ENCODE results near the gene RPS6KA4.

RPS6KA4 gene

GRCh38 chr11:64364435-64364834 is 5.5 kb downstream of the RPS6KA4 start:
- Histone ChIP-seq H3K36me3 (ENCODE audit: control insufficient read depth, low read depth, low read length) (peaks cover 12% of the 10 kb centered on the region), H3K4me1 (ENCODE audit: control insufficient read depth, low read depth, low read length) (peaks cover 3% of the 10 kb centered on the region)

GRCh38 chr11:64364911-64365310 is 5.9 kb downstream of the RPS6KA4 start:
- Histone ChIP-seq H3K9ac (ENCODE audit: low read length) (no peak overlapping the region), H3K9me3 (ENCODE audit: control insufficient read depth, low read depth, low read length) (no peaks in the 10 kb centered on the region), H3K27ac (ENCODE audit: low read length) (no peak overlapping the region), H3K4me1 (ENCODE audit: control insufficient read depth, low read depth, low read length) (no peaks in the 10 kb centered on the region), H3K36me3 (ENCODE audit: control insufficient read depth, low read depth, low read length) (peaks cover 12% of the 10 kb centered on the region), H3K4me3 (ENCODE audit: low read length) (no peak overlapping the region), H3K27me3 (ENCODE audit: control insufficient read depth, insufficient read depth, low read length) (no peaks in the 10 kb centered on the region)

More at GRCh38 chr11:64364435-64364834, 5.5 kb downstream of the RPS6KA4 start:
- H3K4me3 ChIP-seq (ENCODE audit: low read length), result no peak overlapping the region
- H3K27ac ChIP-seq (ENCODE audit: low read length), result no peak overlapping the region
- no peaks in the 10 kb centered on the region for H3K9me3 ChIP-seq (ENCODE audit: control insufficient read depth, low read depth, low read length)
- no peak overlapping the region for H3K9ac ChIP-seq (ENCODE audit: low read length)
- H3K27me3 ChIP-seq (ENCODE audit: control insufficient read depth, insufficient read depth, low read length), result no peaks in the 10 kb centered on the region

GRCh38 chr11:64366751-64367150 is 7.8 kb downstream of the RPS6KA4 start:
- H3K36me3 ChIP-seq (ENCODE audit: control insufficient read depth, low read depth, low read length), result peaks cover 11% of the 10 kb centered on the region

GRCh38 chr11:64367931-64368672 is 9.1 kb downstream of the RPS6KA4 start:
- Histone ChIP-seq H3K9me3 (ENCODE audit: control insufficient read depth, low read depth, low read length) (no peaks in the 10 kb centered on the region), H3K4me3 (ENCODE audit: low read length) (no peak overlapping the region), H3K36me3 (ENCODE audit: control insufficient read depth, low read depth, low read length) (peaks cover 3% of the 10 kb centered on the region), H3K27ac (ENCODE audit: low read length) (no peak overlapping the region), H3K27me3 (ENCODE audit: control insufficient read depth, insufficient read depth, low read length) (no peaks in the 10 kb centered on the region), H3K4me1 (ENCODE audit: control insufficient read depth, low read depth, low read length) (no peaks in the 10 kb centered on the region), H3K9ac (ENCODE audit: low read length) (no peak overlapping the region)

More at GRCh38 chr11:64366751-64367150, 7.8 kb downstream of the RPS6KA4 start:
- Histone ChIP-seq H3K4me3 (ENCODE audit: low read length) (no peak overlapping the region), H3K9ac (ENCODE audit: low read length) (no peak overlapping the region), H3K4me1 (ENCODE audit: control insufficient read depth, low read depth, low read length) (no peaks in the 10 kb centered on the region), H3K9me3 (ENCODE audit: control insufficient read depth, low read depth, low read length) (no peaks in the 10 kb centered on the region), H3K27ac (ENCODE audit: low read length) (no peak overlapping the region), H3K27me3 (ENCODE audit: control insufficient read depth, insufficient read depth, low read length) (no peaks in the 10 kb centered on the region)

- H3K27me3 ChIP-seq (ENCODE audit: control insufficient read depth, insufficient read depth, low read length), result no peaks in the 10 kb centered on the region
- H3K4me1 ChIP-seq (ENCODE audit: control insufficient read depth, low read depth, low read length), result no peaks in the 10 kb centered on the region
- H3K9me3 ChIP-seq (ENCODE audit: control insufficient read depth, low read depth, low read length), result no peaks in the 10 kb centered on the region
- no peak overlapping the region for H3K9ac ChIP-seq (ENCODE audit: low read length)
- no peak overlapping the region for H3K27ac ChIP-seq (ENCODE audit: low read length)
- peaks cover 3% of the 10 kb centered on the region for H3K36me3 ChIP-seq (ENCODE audit: control insufficient read depth, low read depth, low read length)
- no peak overlapping the region for H3K4me3 ChIP-seq (ENCODE audit: low read length)
Observed at GRCh38 chr11:64368673-64369074, 9.7 kb downstream of the RPS6KA4 start.

GRCh38 chr11:64369440-64370421 is 10.8 kb downstream of the RPS6KA4 start:
- no peak overlapping the region for H3K4me3 ChIP-seq (ENCODE audit: low read length)
- peaks cover 3% of the 10 kb centered on the region for H3K36me3 ChIP-seq (ENCODE audit: control insufficient read depth, low read depth, low read length)
- H3K9ac ChIP-seq (ENCODE audit: low read length), result no peak overlapping the region
- H3K27ac ChIP-seq (ENCODE audit: low read length), result no peak overlapping the region
- no peaks in the 10 kb centered on the region for H3K9me3 ChIP-seq (ENCODE audit: control insufficient read depth, low read depth, low read length)
- no peaks in the 10 kb centered on the region for H3K27me3 ChIP-seq (ENCODE audit: control insufficient read depth, insufficient read depth, low read length)
- H3K4me1 ChIP-seq (ENCODE audit: control insufficient read depth, low read depth, low read length), result no peaks in the 10 kb centered on the region

GRCh38 chr11:64371201-64371600 is 12.2 kb downstream of the RPS6KA4 start:
- Histone ChIP-seq H3K27ac (ENCODE audit: low read length) (no peak overlapping the region), H3K9ac (ENCODE audit: low read length) (no peak overlapping the region), H3K9me3 (ENCODE audit: control insufficient read depth, low read depth, low read length) (no peaks in the 10 kb centered on the region)

GRCh38 chr11:64372021-64372420 is 13.1 kb downstream of the RPS6KA4 start:
- H3K4me3 ChIP-seq (ENCODE audit: low read length), result no peak overlapping the region
- H3K9me3 ChIP-seq (ENCODE audit: control insufficient read depth, low read depth, low read length), result no peaks in the 10 kb centered on the region
- H3K4me1 ChIP-seq (ENCODE audit: control insufficient read depth, low read depth, low read length), result no peaks in the 10 kb centered on the region
- H3K36me3 ChIP-seq (ENCODE audit: control insufficient read depth, low read depth, low read length), result no peaks in the 10 kb centered on the region
- H3K27me3 ChIP-seq (ENCODE audit: control insufficient read depth, insufficient read depth, low read length), result no peaks in the 10 kb centered on the region
- H3K27ac ChIP-seq (ENCODE audit: low read length), result no peak overlapping the region
- no peak overlapping the region for H3K9ac ChIP-seq (ENCODE audit: low read length)

More at GRCh38 chr11:64371201-64371600, 12.2 kb downstream of the RPS6KA4 start:
- Histone ChIP-seq H3K4me3 (ENCODE audit: low read length) (no peak overlapping the region), H3K27me3 (ENCODE audit: control insufficient read depth, insufficient read depth, low read length) (no peaks in the 10 kb centered on the region), H3K36me3 (ENCODE audit: control insufficient read depth, low read depth, low read length) (peaks cover 3% of the 10 kb centered on the region), H3K4me1 (ENCODE audit: control insufficient read depth, low read depth, low read length) (no peaks in the 10 kb centered on the region)

GRCh38 chr11:64372802-64373597 is 14.0 kb downstream of the RPS6KA4 start:
- Histone ChIP-seq H3K27ac (ENCODE audit: low read length) (no peak overlapping the region), H3K36me3 (ENCODE audit: control insufficient read depth, low read depth, low read length) (no peaks in the 10 kb centered on the region), H3K9ac (ENCODE audit: low read length) (no peak overlapping the region), H3K27me3 (ENCODE audit: control insufficient read depth, insufficient read depth, low read length) (no peaks in the 10 kb centered on the region), H3K4me3 (ENCODE audit: low read length) (no peak overlapping the region), H3K9me3 (ENCODE audit: control insufficient read depth, low read depth, low read length) (no peaks in the 10 kb centered on the region), H3K4me1 (ENCODE audit: control insufficient read depth, low read depth, low read length) (no peaks in the 10 kb centered on the region)

- Histone ChIP-seq H3K27ac (ENCODE audit: low read length) (no peak overlapping the region), H3K4me3 (ENCODE audit: low read length) (no peak overlapping the region), H3K36me3 (ENCODE audit: control insufficient read depth, low read depth, low read length) (no peaks in the 10 kb centered on the region), H3K9me3 (ENCODE audit: control insufficient read depth, low read depth, low read length) (no peaks in the 10 kb centered on the region), H3K27me3 (ENCODE audit: control insufficient read depth, insufficient read depth, low read length) (no peaks in the 10 kb centered on the region), H3K9ac (ENCODE audit: low read length) (no peak overlapping the region), H3K4me1 (ENCODE audit: control insufficient read depth, low read depth, low read length) (no peaks in the 10 kb centered on the region)
Observed at GRCh38 chr11:64373598-64373974, 14.6 kb downstream of the RPS6KA4 start.

GRCh38 chr11:64376071-64376470 is 17.1 kb downstream of the RPS6KA4 start:
- Histone ChIP-seq H3K4me1 (ENCODE audit: control insufficient read depth, low read depth, low read length) (no peaks in the 10 kb centered on the region), H3K4me3 (ENCODE audit: low read length) (no peak overlapping the region)

More at GRCh38 chr11:64376071-64376470, 17.1 kb downstream of the RPS6KA4 start:
- H3K27ac ChIP-seq (ENCODE audit: low read length), result no peak overlapping the region
- H3K27me3 ChIP-seq (ENCODE audit: control insufficient read depth, insufficient read depth, low read length), result no peaks in the 10 kb centered on the region
- no peaks in the 10 kb centered on the region for H3K36me3 ChIP-seq (ENCODE audit: control insufficient read depth, low read depth, low read length)
- no peak overlapping the region for H3K9ac ChIP-seq (ENCODE audit: low read length)
- H3K9me3 ChIP-seq (ENCODE audit: control insufficient read depth, low read depth, low read length), result no peaks in the 10 kb centered on the region
